WTC11 (cell line): Measurements from ENCODE around the gene KLC1. TPM values are rescaled to one million over a fixed set of nuclear protein-coding genes. Genes with fewer than 3 reads are reported as not detected.

Source experiments
- ATAC-seq: fragments of 200-7000 bp; cut with Tn5 transposase; 2 replicates; pipeline ENCODE4 v1.10.0; 2021; ENCODE audit warnings: mild to moderate bottlenecking, moderate library complexity
- CTCF ChIA-PET: fragments of 300-600 bp; sonication (Branson Sonifier 250); formaldehyde crosslinking; loops from one replicate; lab custom pipeline; 2021; ENCODE audit warnings: antibody characterized with exemption; lab: Charles Lee
- POLR2A ChIA-PET: fragments of 350-600 bp; sonication (Branson Sonifier 250); formaldehyde crosslinking; loops from one replicate; lab custom pipeline; 2021; ENCODE audit warnings: antibody characterized with exemption; lab: Charles Lee
- DNase-seq: peaks from one replicate; pipeline ENCODE4 v3.0.0; 2021; ENCODE audit warnings: low spot score
- H3K27ac Mint-ChIP-seq: 2 replicates; pipeline ENCODE4 v1.8.0; 2021; ENCODE audit warnings: mixed read lengths
- H3K27me3 Mint-ChIP-seq: 2 replicates; pipeline ENCODE4 v1.8.0; 2021; ENCODE audit warnings: low read depth, mild to moderate bottlenecking, moderate library complexity, mixed read lengths
- H3K36me3 Mint-ChIP-seq: 2 replicates; pipeline ENCODE4 v1.8.0; 2021; ENCODE audit warnings: mixed read lengths
- H3K4me1 Mint-ChIP-seq: 2 replicates; pipeline ENCODE4 v1.8.0; 2022; ENCODE audit warnings: mixed read lengths
- H3K4me3 Mint-ChIP-seq: 2 replicates; pipeline ENCODE4 v1.8.0; 2021; ENCODE audit warnings: mild to moderate bottlenecking, moderate library complexity, mixed read lengths
- H3K9me3 Mint-ChIP-seq: 2 replicates; pipeline ENCODE4 v1.8.0; 2021; ENCODE audit warnings: mixed read lengths
- CBFB ChIP-seq: sonication (generic); formaldehyde crosslinking; IDR thresholded peaks from 2 replicates; pipeline ENCODE4 v1.8.1; 2022; ENCODE audit warnings: mild to moderate bottlenecking, low read depth, missing genetic modification reagents
- E2F4 ChIP-seq: sonication (generic); formaldehyde crosslinking; IDR thresholded peaks from 2 replicates; pipeline ENCODE4 v1.8.1; 2022; ENCODE audit warnings: low read depth, mild to moderate bottlenecking, moderate library complexity, missing genetic modification reagents, borderline replicate concordance
- ESRRA ChIP-seq: sonication (generic); formaldehyde crosslinking; IDR thresholded peaks from 2 replicates; pipeline ENCODE4 v1.8.1; 2022; ENCODE audit warnings: mild to moderate bottlenecking, missing genetic modification reagents, borderline replicate concordance
- FOXK1 ChIP-seq: sonication (generic); formaldehyde crosslinking; IDR thresholded peaks from 2 replicates; pipeline ENCODE4 v1.8.0; 2022; ENCODE audit warnings: mild to moderate bottlenecking, moderate library complexity, missing genetic modification reagents
- GRHL2 ChIP-seq: fragments of 250-450 bp; sonication (Bioruptor Pico); IDR thresholded peaks from 2 replicates; pipeline ENCODE4 v1.8.0; 2022; ENCODE audit warnings: mild to moderate bottlenecking, moderate library complexity; ENCODE audit not compliant: insufficient replicate concordance, severe bottlenecking
- JAZF1 ChIP-seq: fragments of 250-450 bp; sonication (Bioruptor Pico); IDR thresholded peaks from 2 replicates; pipeline ENCODE4 v1.9.0; 2021; ENCODE audit warnings: moderate library complexity, mild to moderate bottlenecking, inconsistent platforms
- MYBL2 ChIP-seq: sonication (generic); formaldehyde crosslinking; IDR thresholded peaks from 2 replicates; pipeline ENCODE4 v1.8.1; 2023; ENCODE audit warnings: mild to moderate bottlenecking, moderate library complexity, missing genetic modification reagents
- NFATC4 ChIP-seq: fragments of 250-450 bp; sonication (Bioruptor Pico); IDR thresholded peaks from 2 replicates; pipeline ENCODE4 v1.9.0; 2021; ENCODE audit warnings: mild to moderate bottlenecking
- SOX15 ChIP-seq: fragments of 250-450 bp; sonication (Bioruptor Pico); IDR thresholded peaks from 2 replicates; pipeline ENCODE4 v1.9.0; 2021; ENCODE audit warnings: mild to moderate bottlenecking
- ZBTB43 ChIP-seq: sonication (generic); formaldehyde crosslinking; IDR thresholded peaks from 2 replicates; pipeline ENCODE4 v1.8.1; 2023; ENCODE audit warnings: mild to moderate bottlenecking, missing genetic modification reagents
- ZNF219 ChIP-seq: sonication (generic); formaldehyde crosslinking; IDR thresholded peaks from 2 replicates; pipeline ENCODE4 v1.8.0; 2023; ENCODE audit warnings: missing genetic modification reagents, mild to moderate bottlenecking, borderline replicate concordance
- ZNF232 ChIP-seq: sonication (generic); formaldehyde crosslinking; IDR thresholded peaks from 2 replicates; pipeline ENCODE4 v1.8.0; 2022; ENCODE audit warnings: mild to moderate bottlenecking, missing genetic modification reagents
- ZNF396 ChIP-seq: fragments of 250-450 bp; sonication (Bioruptor Pico); IDR thresholded peaks from 2 replicates; pipeline ENCODE4 v1.8.0; 2021; ENCODE audit warnings: mild to moderate bottlenecking, moderate library complexity, borderline replicate concordance
- total RNA-seq: library from RNA; stranded (reverse); gene quantifications from 3 replicates; pipeline ENCODE4 v1.2.3, GENCODE V29; 2021
- TF ChIP-seq, protein P1 (sequence below): fragments of 250-450 bp; sonication (Bioruptor Pico); IDR thresholded peaks from 2 replicates; pipeline ENCODE4 v1.9.0; 2021; ENCODE audit warnings: mild to moderate bottlenecking, borderline replicate concordance
- TF ChIP-seq, protein P2 (sequence below): sonication (generic); formaldehyde crosslinking; IDR thresholded peaks from 2 replicates; pipeline ENCODE4 v1.8.0; 2022; ENCODE audit warnings: missing genetic modification reagents
- TF ChIP-seq, protein P3 (sequence below): fragments of 250-450 bp; sonication (Bioruptor Pico); IDR thresholded peaks from 2 replicates; pipeline ENCODE4 v2.1.2; 2022; ENCODE audit warnings: mild to moderate bottlenecking, moderate library complexity
- TF ChIP-seq, protein P4 (sequence below): sonication (generic); formaldehyde crosslinking; IDR thresholded peaks from 2 replicates; pipeline ENCODE4 v1.8.1; 2023; ENCODE audit warnings: mild to moderate bottlenecking, missing genetic modification reagents, moderate library complexity

KLC1 gene
- total RNA-seq, 1 experiment from 2014 or later = 171 TPM

DNA sequence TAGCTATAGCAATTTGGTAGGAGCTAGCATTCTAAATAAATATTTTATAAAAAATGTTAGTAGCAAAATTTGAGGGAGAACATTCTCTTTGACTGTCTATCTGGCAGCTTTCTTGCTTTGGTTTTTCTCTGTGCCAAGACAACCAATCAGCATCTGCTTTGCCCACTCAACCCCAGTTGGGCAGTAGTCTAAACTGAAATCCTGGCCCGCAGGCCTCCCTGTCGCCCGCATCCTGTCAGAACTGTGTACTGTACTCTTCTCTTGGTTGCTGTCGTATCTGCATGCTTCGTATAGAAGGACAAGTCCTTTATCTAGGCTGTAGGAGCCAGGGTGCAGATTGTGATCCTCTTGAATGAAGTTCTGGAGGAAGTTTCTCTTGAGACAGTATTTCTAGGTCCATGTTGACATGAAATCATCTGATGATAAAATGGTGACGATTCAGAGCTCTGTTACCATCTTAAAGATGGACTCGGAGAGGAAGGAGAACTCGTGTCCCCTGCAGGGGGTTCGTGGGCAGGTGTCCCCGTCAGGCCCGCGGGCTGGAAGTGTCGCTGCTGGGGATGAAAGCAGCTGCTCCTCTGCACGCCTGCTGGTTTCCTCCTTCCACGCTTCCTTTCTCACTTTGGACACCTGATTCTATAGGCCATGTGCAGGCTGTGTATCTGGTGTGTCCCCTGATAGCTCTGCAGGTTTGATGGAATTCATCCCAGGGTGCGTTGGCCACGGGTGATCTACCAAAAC lies 51.6 kb downstream of the KLC1 start:
- Mint-ChIP-seq H3K9me3 (no peaks in the 10 kb centered on the region), H3K4me3 (no peak overlapping the region), H3K27me3 (no peaks in the 10 kb centered on the region), H3K27ac (no peak overlapping the region), H3K36me3 (peaks cover 59% of the 10 kb centered on the region), H3K4me1 (no peaks in the 10 kb centered on the region)
- POLR2A ChIA-PET = interaction anchor here (0.6 kb wide), 1 partner anchor 18 kb away, joined by 4 read pairs; no protein-coding TSS in a partner anchor
- CTCF ChIA-PET = interaction anchor here (0.8 to 1.1 kb wide), 6 partner anchors 14 to 210 kb away, joined by 3 to 5 read pairs (median 4); no protein-coding TSS in a partner anchor
- no peak for ATAC-seq
- TF ChIP-seq GRHL2 (CRISPR knock-in tag) = no peak
- TF ChIP-seq CBFB (CRISPR knock-in tag) = no peak
- no peak for TF ChIP-seq MYBL2 (CRISPR knock-in tag)
- TF ChIP-seq, protein P1, sequence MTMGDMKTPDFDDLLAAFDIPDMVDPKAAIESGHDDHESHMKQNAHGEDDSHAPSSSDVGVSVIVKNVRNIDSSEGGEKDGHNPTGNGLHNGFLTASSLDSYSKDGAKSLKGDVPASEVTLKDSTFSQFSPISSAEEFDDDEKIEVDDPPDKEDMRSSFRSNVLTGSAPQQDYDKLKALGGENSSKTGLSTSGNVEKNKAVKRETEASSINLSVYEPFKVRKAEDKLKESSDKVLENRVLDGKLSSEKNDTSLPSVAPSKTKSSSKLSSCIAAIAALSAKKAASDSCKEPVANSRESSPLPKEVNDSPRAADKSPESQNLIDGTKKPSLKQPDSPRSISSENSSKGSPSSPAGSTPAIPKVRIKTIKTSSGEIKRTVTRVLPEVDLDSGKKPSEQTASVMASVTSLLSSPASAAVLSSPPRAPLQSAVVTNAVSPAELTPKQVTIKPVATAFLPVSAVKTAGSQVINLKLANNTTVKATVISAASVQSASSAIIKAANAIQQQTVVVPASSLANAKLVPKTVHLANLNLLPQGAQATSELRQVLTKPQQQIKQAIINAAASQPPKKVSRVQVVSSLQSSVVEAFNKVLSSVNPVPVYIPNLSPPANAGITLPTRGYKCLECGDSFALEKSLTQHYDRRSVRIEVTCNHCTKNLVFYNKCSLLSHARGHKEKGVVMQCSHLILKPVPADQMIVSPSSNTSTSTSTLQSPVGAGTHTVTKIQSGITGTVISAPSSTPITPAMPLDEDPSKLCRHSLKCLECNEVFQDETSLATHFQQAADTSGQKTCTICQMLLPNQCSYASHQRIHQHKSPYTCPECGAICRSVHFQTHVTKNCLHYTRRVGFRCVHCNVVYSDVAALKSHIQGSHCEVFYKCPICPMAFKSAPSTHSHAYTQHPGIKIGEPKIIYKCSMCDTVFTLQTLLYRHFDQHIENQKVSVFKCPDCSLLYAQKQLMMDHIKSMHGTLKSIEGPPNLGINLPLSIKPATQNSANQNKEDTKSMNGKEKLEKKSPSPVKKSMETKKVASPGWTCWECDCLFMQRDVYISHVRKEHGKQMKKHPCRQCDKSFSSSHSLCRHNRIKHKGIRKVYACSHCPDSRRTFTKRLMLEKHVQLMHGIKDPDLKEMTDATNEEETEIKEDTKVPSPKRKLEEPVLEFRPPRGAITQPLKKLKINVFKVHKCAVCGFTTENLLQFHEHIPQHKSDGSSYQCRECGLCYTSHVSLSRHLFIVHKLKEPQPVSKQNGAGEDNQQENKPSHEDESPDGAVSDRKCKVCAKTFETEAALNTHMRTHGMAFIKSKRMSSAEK (CRISPR knock-in tag) = no peak
- TF ChIP-seq E2F4 (CRISPR knock-in tag) = no peak
- no peak for TF ChIP-seq SOX15 (CRISPR knock-in tag)
- TF ChIP-seq JAZF1 (CRISPR knock-in tag) = no peak
- TF ChIP-seq, protein P2, sequence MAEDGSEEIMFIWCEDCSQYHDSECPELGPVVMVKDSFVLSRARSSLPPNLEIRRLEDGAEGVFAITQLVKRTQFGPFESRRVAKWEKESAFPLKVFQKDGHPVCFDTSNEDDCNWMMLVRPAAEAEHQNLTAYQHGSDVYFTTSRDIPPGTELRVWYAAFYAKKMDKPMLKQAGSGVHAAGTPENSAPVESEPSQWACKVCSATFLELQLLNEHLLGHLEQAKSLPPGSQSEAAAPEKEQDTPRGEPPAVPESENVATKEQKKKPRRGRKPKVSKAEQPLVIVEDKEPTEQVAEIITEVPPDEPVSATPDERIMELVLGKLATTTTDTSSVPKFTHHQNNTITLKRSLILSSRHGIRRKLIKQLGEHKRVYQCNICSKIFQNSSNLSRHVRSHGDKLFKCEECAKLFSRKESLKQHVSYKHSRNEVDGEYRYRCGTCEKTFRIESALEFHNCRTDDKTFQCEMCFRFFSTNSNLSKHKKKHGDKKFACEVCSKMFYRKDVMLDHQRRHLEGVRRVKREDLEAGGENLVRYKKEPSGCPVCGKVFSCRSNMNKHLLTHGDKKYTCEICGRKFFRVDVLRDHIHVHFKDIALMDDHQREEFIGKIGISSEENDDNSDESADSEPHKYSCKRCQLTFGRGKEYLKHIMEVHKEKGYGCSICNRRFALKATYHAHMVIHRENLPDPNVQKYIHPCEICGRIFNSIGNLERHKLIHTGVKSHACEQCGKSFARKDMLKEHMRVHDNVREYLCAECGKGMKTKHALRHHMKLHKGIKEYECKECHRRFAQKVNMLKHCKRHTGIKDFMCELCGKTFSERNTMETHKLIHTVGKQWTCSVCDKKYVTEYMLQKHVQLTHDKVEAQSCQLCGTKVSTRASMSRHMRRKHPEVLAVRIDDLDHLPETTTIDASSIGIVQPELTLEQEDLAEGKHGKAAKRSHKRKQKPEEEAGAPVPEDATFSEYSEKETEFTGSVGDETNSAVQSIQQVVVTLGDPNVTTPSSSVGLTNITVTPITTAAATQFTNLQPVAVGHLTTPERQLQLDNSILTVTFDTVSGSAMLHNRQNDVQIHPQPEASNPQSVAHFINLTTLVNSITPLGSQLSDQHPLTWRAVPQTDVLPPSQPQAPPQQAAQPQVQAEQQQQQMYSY (CRISPR knock-in tag) = no peak
- TF ChIP-seq NFATC4 (CRISPR knock-in tag) = no peak
- TF ChIP-seq ESRRA = no peak
- TF ChIP-seq ZBTB43 = no peak
- TF ChIP-seq, protein P3, sequence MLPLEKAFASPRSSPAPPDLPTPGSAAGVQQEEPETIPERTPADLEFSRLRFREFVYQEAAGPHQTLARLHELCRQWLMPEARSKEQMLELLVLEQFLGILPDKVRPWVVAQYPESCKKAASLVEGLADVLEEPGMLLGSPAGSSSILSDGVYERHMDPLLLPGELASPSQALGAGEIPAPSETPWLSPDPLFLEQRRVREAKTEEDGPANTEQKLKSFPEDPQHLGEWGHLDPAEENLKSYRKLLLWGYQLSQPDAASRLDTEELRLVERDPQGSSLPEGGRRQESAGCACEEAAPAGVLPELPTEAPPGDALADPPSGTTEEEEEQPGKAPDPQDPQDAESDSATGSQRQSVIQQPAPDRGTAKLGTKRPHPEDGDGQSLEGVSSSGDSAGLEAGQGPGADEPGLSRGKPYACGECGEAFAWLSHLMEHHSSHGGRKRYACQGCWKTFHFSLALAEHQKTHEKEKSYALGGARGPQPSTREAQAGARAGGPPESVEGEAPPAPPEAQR (CRISPR knock-in tag) = no peak
- TF ChIP-seq ZNF219 (CRISPR knock-in tag) = no peak
- no peak for TF ChIP-seq FOXK1 (CRISPR knock-in tag)
- no peak for TF ChIP-seq ZNF396 (CRISPR knock-in tag)
- TF ChIP-seq ZNF232 (CRISPR knock-in tag) = no peak
- TF ChIP-seq, protein P4, sequence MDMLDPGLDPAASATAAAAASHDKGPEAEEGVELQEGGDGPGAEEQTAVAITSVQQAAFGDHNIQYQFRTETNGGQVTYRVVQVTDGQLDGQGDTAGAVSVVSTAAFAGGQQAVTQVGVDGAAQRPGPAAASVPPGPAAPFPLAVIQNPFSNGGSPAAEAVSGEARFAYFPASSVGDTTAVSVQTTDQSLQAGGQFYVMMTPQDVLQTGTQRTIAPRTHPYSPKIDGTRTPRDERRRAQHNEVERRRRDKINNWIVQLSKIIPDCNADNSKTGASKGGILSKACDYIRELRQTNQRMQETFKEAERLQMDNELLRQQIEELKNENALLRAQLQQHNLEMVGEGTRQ (CRISPR knock-in tag) = no peak
- no peak for DNase-seq
